Activated naive CD8-positive, alpha-beta T cell treated with anti-CD3 and anti-CD28 coated beads, Interleukin-2, amount 50 U/mL, for 16 hours (primary cell): Measurements from ENCODE around the gene SDC1.

ENCODE experiments used
- DNase-seq: peaks from one replicate; pipeline ENCODE4 v3.0.0-alpha.2; 2020; ENCODE audit warnings: low read depth, low spot score

Gene SDC1

GRCh38 chr2:20169796-20170703 lies 54.9 kb downstream of the SDC1 start:
- no peak for DNase-seq

DNA sequence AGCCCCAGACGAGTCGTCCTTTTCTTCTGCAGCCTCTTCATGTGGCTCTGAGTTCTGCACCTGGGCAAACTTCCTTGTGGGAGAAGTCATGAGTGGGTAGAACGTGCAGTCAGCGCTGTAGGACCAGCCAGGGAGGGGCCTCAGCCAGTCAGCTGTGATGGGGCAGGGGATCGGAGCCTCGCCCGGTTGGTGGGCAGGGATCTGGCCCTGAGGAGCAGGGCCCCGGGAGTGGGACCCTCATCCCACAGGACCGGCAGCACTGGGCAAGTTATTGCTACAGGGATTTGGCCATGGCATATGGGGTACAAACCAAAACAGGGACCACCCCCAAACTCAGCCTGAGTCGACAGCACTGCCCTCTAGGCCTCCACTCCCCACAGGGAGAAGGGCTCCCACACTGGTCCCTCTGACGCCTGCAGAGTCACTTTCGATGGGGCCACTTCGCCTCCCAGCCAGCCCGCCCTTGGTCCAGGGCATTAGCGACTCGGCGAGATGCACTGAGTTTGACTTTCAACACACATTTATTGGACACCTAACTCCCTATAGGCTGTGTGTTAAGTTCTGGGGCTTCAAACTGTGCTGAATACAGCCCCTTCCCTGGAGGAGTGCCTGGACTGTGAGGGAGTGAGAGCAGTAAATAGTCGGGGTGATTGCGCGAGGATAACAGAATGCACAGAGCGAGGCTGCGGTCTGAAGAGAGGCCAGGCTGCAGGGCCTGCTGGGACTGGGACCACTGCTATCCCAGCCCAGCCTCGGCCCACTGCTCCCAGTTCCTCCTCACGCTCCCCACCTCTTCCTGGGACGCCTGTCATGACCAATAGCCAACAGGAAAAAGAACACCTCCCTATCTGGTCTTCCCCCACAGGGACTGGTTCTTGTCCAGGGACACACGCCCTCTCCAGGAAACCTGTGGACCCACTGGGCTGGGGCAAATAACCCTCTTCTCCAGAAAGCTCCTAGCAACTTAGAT lies 55.9 kb downstream of the SDC1 start:
- DNase-seq, result no peak

- DNase-seq, result no peak
These were observed 56.7 kb downstream of the SDC1 start for GRCh38 chr2:20168048-20168726.

GRCh38 chr2:20167356-20167755 lies 57.6 kb downstream of the SDC1 start:
- no peak for DNase-seq

GRCh38 chr2:20165677-20166509 lies 59.0 kb downstream of the SDC1 start:
- no peak for DNase-seq

DNA sequence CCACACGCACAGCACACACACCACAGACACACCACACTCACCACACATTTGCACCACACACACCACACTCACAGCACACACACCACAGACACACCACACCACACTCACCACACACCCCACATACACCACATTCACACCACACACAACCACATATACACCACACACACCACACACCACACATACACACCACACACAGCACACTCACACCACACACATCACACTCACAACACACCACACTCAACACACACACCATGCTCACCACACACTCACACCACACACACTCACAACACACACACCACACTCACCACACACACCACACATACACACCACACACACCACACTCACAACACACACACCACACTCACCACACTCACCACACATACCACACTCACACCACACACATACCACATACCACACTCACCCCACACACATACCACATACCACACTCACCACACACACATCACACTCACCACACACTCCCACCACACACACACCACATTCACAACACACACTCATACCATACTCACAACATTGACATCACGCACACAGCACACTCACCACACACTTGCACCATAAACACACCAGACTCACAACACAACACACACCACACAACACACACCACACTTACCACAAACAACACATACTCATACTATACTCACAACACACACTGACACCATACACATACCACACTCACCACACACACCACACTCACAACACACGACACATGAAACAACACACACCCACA lies 60.0 kb downstream of the SDC1 start:
- no peak for DNase-seq

DNA sequence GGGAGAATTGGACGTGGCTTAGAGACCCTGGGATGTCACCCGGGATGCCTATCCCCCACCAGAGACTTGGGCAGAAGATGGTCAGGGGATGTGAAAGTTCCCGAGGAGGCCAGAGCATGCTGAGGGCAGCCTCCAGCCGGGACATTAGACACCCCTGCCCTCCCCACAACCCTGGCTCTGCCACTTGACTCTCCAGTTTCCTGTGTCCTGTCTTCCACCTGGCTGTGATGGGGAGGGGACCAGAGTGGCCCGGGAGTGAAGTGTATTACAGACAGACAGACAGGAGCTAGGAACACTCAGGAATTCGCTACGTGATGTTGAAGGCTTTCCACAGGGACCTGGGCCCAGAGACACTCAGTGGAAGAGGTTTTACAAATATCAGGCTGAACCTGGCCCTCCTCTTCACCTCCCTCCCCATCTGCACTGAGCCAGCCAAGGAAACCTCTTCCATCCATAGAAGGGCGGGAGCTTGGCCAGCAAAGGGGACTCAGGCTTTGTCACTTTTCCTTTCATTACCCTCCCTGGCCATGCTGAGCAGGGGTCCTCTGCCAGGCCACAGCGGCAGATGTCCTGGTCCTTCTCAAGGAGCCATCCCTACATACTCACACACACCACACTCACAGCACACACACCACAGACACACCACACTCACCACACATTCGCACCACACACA lies 60.7 kb downstream of the SDC1 start:
- DNase-seq, result no peak

- no peak for DNase-seq
These were observed 65.4 kb downstream of the SDC1 start for GRCh38 chr2:20159411-20160070.

- no peak for DNase-seq
These were observed 67.6 kb downstream of the SDC1 start for GRCh38 chr2:20157193-20157891.

- no peak for DNase-seq
These were observed 68.1 kb downstream of the SDC1 start for GRCh38 chr2:20156836-20157192.

- no peak for DNase-seq
These were observed 68.7 kb downstream of the SDC1 start for GRCh38 chr2:20156076-20156759.

GRCh38 chr2:20153131-20153851 lies 71.6 kb downstream of the SDC1 start:
- DNase-seq, result no peak

- DNase-seq, result no peak
These were observed 73.9 kb downstream of the SDC1 start for GRCh38 chr2:20150806-20151571.
